ENCODE results near the gene ITM2C. TPM values are rescaled to one million over a fixed set of nuclear protein-coding genes. Genes with fewer than 3 reads are reported as not detected.
A peak's percentile ranks its signal among the peaks of the same experiment; 100 is the strongest.

Gene ITM2C
- total RNA-seq, 1 donor from 2014 or later: 18.4 TPM

DNA sequence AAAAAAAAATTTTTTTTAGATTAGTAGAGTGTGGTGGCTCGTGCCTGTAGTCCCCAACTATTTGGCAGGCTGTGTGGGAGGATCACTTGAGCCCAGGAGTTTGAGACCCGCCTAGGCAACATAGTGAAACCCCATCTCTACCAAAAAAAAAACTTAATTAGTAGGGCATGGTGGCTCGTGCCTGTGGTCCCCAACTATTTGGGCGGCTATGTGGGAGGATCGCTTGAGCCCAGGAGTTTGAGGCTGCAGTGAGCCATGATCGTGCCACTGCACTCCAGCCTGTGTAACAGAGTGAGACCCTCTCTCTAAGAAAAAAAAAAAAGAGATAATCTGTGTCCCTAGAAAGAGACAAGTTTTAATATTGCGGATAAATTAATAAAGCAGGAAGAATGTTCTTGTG is 51.5 kb downstream of the ITM2C start:
- intact Hi-C loops (cut with DNase I): no loop called here
- no peak for DNase-seq (ENCODE audit: low spot score)

DNA sequence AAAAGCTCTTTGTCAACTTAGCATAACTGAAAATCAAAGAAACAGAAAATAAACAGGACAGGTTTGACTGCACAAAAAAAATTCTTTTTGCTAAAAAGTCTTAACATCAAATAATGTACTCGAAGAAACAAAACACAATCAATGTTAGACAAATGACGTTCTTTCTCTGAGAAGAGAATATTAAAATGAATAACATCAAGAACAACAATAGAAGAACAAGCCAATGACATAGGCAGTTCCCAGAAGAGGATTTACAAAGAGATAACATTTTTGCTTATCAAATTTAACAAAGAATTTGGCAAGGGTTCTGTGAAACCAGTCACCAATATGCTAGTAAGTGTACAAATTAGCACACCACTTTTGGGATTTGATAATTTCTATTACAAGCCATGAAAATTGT is 54.5 kb downstream of the ITM2C start:
- intact Hi-C loops (cut with DNase I): no loop called here
- no peak for DNase-seq (ENCODE audit: low spot score)

DNA sequence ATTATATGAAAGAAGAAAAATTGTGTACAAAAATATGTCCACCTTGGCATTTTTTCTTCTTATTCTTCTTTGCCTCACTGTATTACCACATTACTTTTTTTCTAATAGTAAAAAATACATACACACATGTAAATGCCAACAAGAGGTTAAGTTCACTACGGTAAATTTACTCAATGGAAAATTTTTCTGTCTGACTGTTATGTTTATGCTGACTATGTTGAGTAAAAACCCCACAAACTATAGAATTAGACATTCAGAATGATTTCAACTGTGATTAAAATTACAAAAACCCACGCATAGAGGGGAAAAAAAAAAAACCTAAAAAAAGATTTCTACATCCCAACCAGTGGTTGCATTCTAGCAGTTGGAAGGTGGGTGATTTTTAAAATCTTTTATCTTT is 54.9 kb downstream of the ITM2C start:
- intact Hi-C loops (cut with DNase I): no loop called here
- DNase-seq (ENCODE audit: low spot score): no peak

DNA sequence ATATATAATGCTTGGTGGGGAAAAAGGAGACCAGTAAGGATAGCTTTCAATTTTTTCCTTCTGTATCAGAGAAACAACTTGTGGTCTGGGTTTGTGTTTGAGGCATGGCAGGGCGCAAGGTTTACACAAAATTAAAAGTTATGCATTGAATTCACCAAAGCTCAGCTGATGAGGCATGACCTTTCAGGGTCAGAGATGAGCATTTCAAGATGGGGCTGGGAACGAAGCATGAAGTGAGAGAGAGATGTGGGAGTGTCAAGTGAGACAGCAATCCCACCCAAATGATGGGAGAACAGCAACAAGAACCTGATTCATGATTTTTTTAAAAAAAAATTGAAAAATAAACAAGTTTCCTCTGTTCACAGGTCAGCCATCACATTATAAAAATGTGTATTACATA is 55.4 kb downstream of the ITM2C start:
- no peak for DNase-seq (ENCODE audit: low spot score)
- intact Hi-C loops (cut with DNase I): no loop called here

DNA sequence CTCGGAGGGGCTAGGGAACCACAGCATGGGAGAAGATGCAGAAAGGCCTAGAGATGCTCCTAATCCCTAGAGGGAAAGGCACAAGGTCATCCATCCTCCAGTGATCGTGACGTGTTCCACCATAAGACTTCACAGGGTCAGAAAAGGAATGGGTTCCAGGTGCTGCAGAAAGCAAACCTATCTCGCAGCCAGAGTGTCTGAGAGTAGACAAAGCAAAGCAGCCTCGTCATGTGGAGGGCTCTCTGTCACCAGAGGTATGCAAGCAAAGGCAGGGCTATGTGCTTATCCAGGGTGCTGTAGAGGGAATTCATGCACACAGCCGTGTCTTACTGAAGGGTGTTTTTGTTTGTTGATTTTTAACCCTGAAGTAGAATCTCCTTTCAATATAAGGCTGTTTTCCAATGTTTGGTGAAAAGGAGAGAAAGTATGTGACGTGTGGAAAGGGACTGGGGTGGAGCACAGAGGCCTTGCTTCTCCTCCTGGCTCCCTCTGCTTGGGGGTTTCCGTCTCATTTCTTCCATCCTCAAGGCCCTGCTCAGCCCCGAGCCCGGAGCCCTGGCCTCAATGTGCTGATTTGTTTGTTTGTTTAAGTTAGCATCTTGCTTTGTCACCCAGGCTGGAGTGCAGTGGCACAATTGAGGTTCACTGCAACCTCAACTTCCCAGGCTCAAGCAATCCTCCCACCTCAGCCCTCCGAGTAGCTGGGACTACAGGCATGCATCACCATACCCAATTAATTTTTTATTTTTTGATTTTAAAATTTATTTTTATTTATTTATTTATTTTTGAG is 57.3 kb downstream of the ITM2C start:
- peak; percentile 70 for DNase-seq (ENCODE audit: low spot score)
- intact Hi-C loops (cut with DNase I): no loop called here

DNA sequence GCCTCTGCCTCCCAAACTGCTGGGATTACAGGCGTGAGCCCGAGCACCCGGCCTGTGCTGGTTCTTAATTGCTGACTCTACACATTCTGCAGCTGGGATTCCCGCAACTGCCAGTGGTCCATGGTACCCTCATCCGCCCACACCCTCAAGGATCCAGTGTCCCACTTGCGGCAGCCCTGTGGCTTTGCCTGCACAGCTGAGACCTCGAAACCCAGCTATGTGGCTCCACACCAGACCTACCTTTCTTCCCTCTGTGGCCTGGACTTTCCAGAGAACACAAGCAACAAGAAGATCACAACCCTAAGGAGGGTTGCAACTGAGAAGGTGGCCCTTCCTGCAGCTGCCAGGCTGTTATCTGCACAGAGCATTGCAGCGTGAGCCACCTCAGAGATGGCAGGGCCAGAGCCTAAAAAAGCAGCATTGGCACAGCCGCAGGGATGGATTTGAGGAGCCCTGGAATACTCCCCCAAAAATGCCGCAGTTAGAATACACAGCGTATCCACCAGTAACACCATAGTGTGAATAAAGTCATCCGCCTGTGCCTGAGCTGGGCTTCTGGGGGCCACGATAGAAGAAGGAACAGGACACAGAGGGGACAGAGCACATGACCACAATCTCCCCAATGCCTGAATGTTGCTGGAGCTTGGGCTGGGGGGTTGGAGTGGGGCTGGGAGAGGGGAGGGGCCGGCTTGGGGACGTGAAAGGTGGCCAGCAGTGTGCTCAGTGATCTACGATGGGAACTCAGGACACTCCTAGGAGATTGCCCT is 58.4 kb downstream of the ITM2C start:
- intact Hi-C loops (cut with DNase I): no loop called here
- peak; percentile 49 for DNase-seq (ENCODE audit: low spot score)

DNA sequence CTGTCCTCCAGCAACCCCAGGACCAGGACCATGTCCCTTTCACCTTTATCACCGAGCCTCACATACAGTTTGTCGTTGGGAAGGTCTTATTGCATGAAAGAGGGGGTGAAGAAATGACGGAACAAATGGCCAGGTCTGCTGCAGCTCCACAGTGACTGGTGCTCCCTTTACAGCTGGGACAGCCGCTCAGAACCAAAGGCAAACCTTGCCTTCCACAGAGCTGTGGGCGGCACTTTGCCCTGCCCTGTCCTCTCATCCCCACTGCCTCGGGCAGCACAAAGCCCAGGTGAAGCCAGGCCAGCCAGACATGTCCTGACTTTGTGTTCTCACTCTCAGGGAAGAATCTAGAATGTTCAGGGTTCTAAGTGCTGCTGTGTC is 59.3 kb downstream of the ITM2C start:
- DNase-seq (ENCODE audit: low spot score): peak; percentile 71
- intact Hi-C loops (cut with DNase I): no loop called here

DNA sequence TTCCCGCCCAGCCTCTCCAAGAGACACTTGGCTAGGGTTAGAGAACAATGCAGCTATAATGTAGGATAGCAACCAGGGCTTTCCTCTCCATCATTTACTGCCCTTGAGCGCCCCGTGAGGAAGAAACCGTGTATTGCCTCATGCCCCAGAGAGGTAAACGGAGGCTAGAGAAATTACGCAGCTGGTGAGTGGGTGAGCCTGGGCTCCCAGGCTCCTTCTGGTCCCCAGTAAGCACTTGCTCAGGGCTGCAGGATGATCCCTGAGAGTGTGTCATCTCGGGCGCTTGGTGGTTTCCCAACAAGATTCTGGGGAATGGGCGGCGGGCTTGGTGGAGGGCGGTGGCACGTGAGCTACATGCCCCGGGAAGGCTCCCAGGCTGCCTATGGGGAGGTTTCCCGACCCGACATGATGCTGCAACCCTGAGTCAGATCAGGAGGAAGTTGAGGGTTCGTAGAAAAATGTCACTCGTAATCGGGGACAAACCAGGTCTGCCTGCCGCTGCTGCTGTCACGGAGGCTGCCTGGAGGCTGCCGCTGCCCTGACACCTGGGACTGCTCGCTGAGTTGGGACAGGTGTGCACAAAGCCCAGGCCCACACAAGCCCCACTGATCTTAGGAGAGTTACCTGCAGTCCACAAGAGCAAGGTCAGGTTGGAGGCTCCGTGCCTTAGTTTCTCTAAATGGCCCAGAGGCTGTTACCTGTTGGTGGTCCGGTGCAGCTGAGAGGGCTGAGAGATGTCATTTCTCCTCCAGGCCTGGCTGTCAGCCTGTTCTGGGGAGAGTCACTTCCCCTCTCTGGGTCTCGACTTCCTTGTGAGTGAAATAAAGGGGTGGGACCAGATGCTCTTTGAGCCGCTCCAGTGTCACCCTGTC is 60.0 kb downstream of the ITM2C start, which contains the start of gene GPR55:
Gene GPR55 (minus strand): TSS at position 773 of the 872 bp plus-strand sequence. CDS start 14,280 bp downstream, outside the sequence.
- DNase-seq (ENCODE audit: low spot score): peak; percentile 71
- intact Hi-C loops (cut with DNase I): no loop called here

DNA sequence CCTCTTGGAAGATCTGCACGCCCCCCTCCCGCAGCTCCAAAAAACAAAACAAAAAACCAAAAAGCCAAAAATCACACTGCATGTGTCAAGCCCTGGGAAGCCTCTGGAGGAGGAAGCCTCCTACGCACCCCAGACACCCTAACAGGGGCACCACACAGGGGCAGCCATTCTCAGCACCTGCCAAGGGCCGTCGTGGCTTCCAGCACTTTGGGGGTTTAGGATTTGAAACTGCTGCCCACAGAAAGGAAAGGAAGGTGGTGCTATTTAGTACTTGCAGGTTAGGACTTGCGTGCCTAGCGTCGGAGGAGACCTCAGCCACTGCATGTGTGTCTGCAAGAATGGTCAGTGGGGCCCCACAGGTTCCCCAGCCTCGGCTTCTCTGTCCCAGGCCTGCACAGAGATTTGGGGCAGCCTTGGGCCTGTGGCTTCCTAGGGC is 60.7 kb downstream of the ITM2C start:
- intact Hi-C loops (cut with DNase I): no loop called here
- no peak for DNase-seq (ENCODE audit: low spot score)

DNA sequence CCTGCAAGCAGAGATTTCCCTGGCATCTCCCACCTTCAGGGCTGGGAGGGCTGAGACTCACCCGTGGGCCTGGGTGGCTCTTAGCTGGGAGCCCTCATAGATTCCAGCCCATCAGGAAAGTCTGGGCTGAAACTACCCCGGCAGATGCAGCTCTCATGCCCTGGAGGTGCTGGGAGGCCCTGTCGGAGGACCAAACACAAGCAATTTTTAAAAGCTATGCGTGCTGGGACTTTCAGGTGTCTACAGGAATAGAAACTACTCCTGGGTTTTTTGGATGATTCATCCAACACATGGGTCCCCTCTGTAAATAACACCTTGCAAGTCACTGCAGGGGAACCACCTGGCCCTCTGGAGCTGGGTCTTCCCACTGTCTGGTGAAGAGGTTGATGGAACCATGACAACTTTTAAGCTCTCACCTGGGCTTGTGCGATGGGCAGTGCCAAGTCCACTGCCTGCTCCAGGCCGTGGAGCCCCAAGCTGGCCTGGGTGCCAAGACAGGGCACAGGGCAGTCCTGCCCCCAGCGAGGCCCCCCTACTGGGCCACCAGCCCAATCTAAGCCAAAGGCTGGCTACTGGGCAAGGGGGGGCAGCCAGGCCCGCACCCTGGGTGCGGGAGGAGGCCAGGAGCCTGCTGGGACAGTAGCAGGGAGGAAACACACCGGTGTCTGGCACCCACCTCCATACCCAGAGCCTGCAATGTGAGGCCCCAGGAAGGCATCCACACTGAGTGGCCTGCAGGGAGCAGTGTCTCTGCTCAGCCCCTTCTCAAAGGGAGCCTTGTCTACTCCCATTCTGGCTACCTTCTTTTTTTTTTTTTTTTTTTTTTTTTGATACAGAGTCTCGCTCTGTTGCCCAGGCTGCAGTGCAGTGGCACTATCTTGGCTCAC is 61.4 kb downstream of the ITM2C start:
- DNase-seq (ENCODE audit: low spot score): peak; percentile 69
- intact Hi-C loops (cut with DNase I): no loop called here

DNA sequence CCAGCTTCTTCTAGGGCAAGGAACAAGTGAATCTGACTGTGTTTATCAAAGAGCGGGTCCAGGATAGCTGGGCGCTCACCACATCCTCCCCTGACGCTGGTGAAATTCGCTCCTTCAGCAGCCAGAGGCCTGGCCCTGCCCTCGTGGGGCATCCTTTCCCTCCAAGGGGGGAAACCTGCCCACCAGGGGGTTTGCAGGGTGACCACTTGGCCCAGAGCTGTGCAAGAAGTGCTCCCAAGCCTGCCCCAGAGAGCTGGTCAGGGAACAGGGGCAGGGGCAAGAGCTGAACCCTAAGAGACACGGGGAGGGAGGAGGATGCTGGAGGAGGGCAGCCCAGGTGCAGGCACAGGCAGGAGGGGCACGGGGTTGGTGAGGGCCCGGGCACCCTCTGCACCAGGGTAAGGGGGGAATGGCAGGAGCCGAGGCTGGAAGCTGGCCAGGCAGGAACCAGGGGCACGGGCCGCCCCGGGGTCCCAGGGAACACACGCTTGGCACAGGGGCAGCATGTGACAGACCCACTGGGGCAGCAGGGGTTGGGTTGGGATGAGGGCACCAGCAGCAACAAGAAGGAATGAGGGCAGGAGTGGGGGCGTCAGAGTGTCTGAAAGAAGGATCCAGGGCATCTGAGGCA is 63.1 kb downstream of the ITM2C start:
- intact Hi-C loops (cut with DNase I): no loop called here
- DNase-seq (ENCODE audit: low spot score): peak; percentile 71

Other genes starting within 250 kb of the ITM2C start
- 75.1 TPM for gene CAB39, start 152.1 kb upstream of the ITM2C start, total RNA-seq
- not detected for gene GPR55, start 60.3 kb downstream of the ITM2C start, total RNA-seq
- gene SPATA3, start 131.2 kb downstream of the ITM2C start, total RNA-seq: not detected
- gene C2orf72, start 172.6 kb downstream of the ITM2C start, total RNA-seq: 0.08 TPM
- gene PSMD1, start 191.9 kb downstream of the ITM2C start, total RNA-seq: 87.0 TPM